HepG2 (cell line): ENCODE results near the gene CHST14. TPM values are rescaled to one million over a fixed set of nuclear protein-coding genes. Genes with fewer than 3 reads are reported as not detected.

Experiments
- ATAC-seq: fragments of 200-7000 bp; cut with Tn5 transposase; 3 replicates; pipeline ENCODE4 v1.9.1; 2020; ENCODE audit warnings: mild to moderate bottlenecking, moderate library complexity
- BruUV-seq: library from RNA; stranded (reverse); fragments of 400-500 nt; replicated peaks from 2 replicates; lab custom pipeline; 2021; lab: Mats Ljungman, UMichigan
- CTCF ChIA-PET: fragments of 300-600 bp; formaldehyde crosslinking; extraction: SDS; loops from one replicate; lab custom pipeline; 2021; ENCODE audit warnings: low total read pairs, inconsistent platforms, low intra/inter-chr PET ratio; lab: Yijun Ruan, JAX
- POLR2A ChIA-PET: fragments of 350-600 bp; sonication (Branson Sonifier 250); formaldehyde crosslinking; loops from one replicate; lab custom pipeline; 2020; ENCODE audit warnings: antibody characterized with exemption, inconsistent platforms; lab: Yijun Ruan, JAX
- DNase-seq: peaks from one replicate; pipeline ENCODE4 v3.0.0-alpha.2; 2015; ENCODE audit warnings: low spot score
- FAIRE-seq: peaks from 3 replicates; lab custom pipeline; 2011; peaks lifted over from hg19 to GRCh38; lab: Jason Lieb, UNC
- H2AFZ ChIP-seq: one replicate; pipeline ENCODE4 v1.6.1; 2011; ENCODE audit warnings: low read length, inconsistent platforms
- H3K27ac ChIP-seq: fragments of 300-600 bp; 3 replicates; pipeline ENCODE4 v1.8.0; 2011; ENCODE audit warnings: mixed run types, mild to moderate bottlenecking, mixed read lengths, low read length, inconsistent platforms; ENCODE audit not compliant: insufficient read depth; ENCODE audit errors: extremely low read length
- H3K27me3 ChIP-seq, 2 experiments: fragments of 200-600 bp in 1 of 2; 2 replicates in 1 of 2; 3 replicates in 1 of 2; pipeline versions ENCODE4 v1.6.0 to v1.8.0; 2011; ENCODE audit warnings: low read length in 2 of 2, mild to moderate bottlenecking in 2 of 2, moderate library complexity in 2 of 2, inconsistent platforms in 1 of 2; ENCODE audit not compliant: insufficient read depth in 2 of 2, control insufficient read depth in 1 of 2
- H3K36me3 ChIP-seq, 2 experiments: fragments of 200-600 bp in 1 of 2; replicated peaks in 1 of 2; 2 replicates in 1 of 2; 3 replicates in 1 of 2; pipeline versions ENCODE4 v1.5.1 to v1.8.0; 2011; ENCODE audit warnings: low read length in 2 of 2, inconsistent platforms in 1 of 2; ENCODE audit not compliant: insufficient read depth in 2 of 2, control insufficient read depth in 1 of 2
- H3K4me1 ChIP-seq: 2 replicates; pipeline ENCODE4 v1.5.1; 2012; ENCODE audit warnings: low read length, inconsistent platforms; ENCODE audit not compliant: insufficient read depth
- H3K4me2 ChIP-seq: 2 replicates; pipeline ENCODE4 v1.6.0; 2011; ENCODE audit warnings: low read depth, low read length, inconsistent platforms
- H3K4me3 ChIP-seq, 3 experiments: fragments of 200-600 bp in 1 of 3; sonication (generic), shearing (Covaris generic) in 1 of 3; replicated peaks in 1 of 3; 2 replicates each; pipeline ENCODE4 v1.5.1; 2011 to 2016; ENCODE audit warnings: low read length in 3 of 3, inconsistent platforms in 2 of 3, low read depth in 2 of 3, mild to moderate bottlenecking in 2 of 3, control low read depth in 1 of 3, mixed read lengths in 1 of 3; ENCODE audit not compliant: insufficient read depth in 1 of 3
- H3K79me2 ChIP-seq: one replicate; pipeline ENCODE4 v1.6.1; 2011; ENCODE audit warnings: low read length, inconsistent platforms; ENCODE audit not compliant: insufficient read depth
- H3K9ac ChIP-seq: 2 replicates; pipeline ENCODE4 v1.6.0; 2011; ENCODE audit warnings: mild to moderate bottlenecking, low read depth, low read length, inconsistent platforms; ENCODE audit not compliant: insufficient read depth
- H3K9me3 ChIP-seq: 2 replicates; pipeline ENCODE4 v1.5.1; 2012; ENCODE audit warnings: mild to moderate bottlenecking, low read length
- H4K20me1 ChIP-seq: 2 replicates; pipeline ENCODE4 v1.6.0; 2011; ENCODE audit warnings: inconsistent platforms, mild to moderate bottlenecking, low read length, moderate library complexity; ENCODE audit not compliant: insufficient read depth
- CBX2 ChIP-seq, 2 experiments: fragments of 200-600 bp in 1 of 2; sonication (generic); formaldehyde crosslinking in 1 of 2; IDR thresholded peaks; 2 replicates each; pipeline versions ENCODE4 v1.7.0 to v1.8.1; 2018 to 2022; ENCODE audit warnings: low read depth in 2 of 2, low read length in 1 of 2, mild to moderate bottlenecking in 1 of 2, missing genetic modification reagents in 1 of 2
- HNF1A ChIP-seq, 2 experiments: sonication (generic) in 1 of 2; formaldehyde crosslinking in 1 of 2; IDR thresholded peaks; 2 replicates each; pipeline versions ENCODE4 v1.4.0 to v1.6.1; 2016 to 2020; ENCODE audit warnings: borderline replicate concordance in 1 of 2, low read depth in 1 of 2, mild to moderate bottlenecking in 1 of 2, missing genetic modification reagents in 1 of 2
- MLX ChIP-seq: IDR thresholded peaks from 2 replicates; pipeline ENCODE4 v1.6.1; 2016
- SP5 ChIP-seq: IDR thresholded peaks from 2 replicates; pipeline ENCODE4 v1.6.1; 2016; ENCODE audit warnings: low read depth, borderline replicate concordance
- ZSCAN22 ChIP-seq: sonication (generic); formaldehyde crosslinking; IDR thresholded peaks from 2 replicates; pipeline ENCODE4 v1.4.0; 2020; ENCODE audit warnings: mild to moderate bottlenecking, missing genetic modification reagents
- WGBS: methylation state at CpG from one replicate; pipeline ENCODE4 v1.1.6; 2017; ENCODE audit warnings: low lambda C conversion rate; 5-methylcytosine and 5-hydroxymethylcytosine counted together
- in situ Hi-C: cut with HindIII; loops from 2 replicates; pipeline ENCODE4 v1.10.0; 2017; ENCODE audit warnings: low pct_unique_long_range_greater_than_20kb; ENCODE audit not compliant: extremely low pct_ligation_motif_present
- intact Hi-C: fragments of 100-400 bp; cut with micrococcal nuclease; formaldehyde crosslinking; loops from one replicate; pipeline ENCODE4 v1.10.0; 2022; ENCODE audit not compliant: unreplicated experiment
- polyA plus RNA-seq, 8 experiments: library from polyadenylated mRNA; depleted of rRNA in 3 of 8; stranded (reverse) in 7 of 8; unstranded in 1 of 8; fragments of >200 nt; fragmentation: Illumina TruSeq in 4 of 8; extraction: Trizol in 4 of 8; gene quantifications; 2 replicates each; pipeline versions ENCODE4 v1.2.1 to v1.2.3, GENCODE V29; 2011 to 2016; ENCODE audit warnings: low read depth in 4 of 8, missing spikeins in 1 of 8, mixed read lengths in 1 of 8; ENCODE audit not compliant: insufficient read depth in 1 of 8
- total RNA-seq, 5 experiments: library from RNA; depleted of rRNA; stranded (reverse); fragments of >200 nt; fragmentation: Illumina TruSeq; extraction: Trizol; gene quantifications; 2 replicates each; pipeline ENCODE4 v1.2.3, GENCODE V29; 2016; ENCODE audit warnings: low read depth in 1 of 5
- TF ChIP-seq, protein P1 (sequence below): sonication (generic); formaldehyde crosslinking; IDR thresholded peaks from 2 replicates; pipeline ENCODE4 v1.4.0; 2020; ENCODE audit warnings: missing genetic modification reagents, mild to moderate bottlenecking, borderline replicate concordance
- TF ChIP-seq, protein P2 (sequence below): IDR thresholded peaks from 2 replicates; pipeline ENCODE4 v1.6.1; 2018; ENCODE audit warnings: missing genetic modification reagents
- TF ChIP-seq, protein P3 (sequence below): sonication (generic); formaldehyde crosslinking; conservative IDR thresholded peaks from 2 replicates; pipeline ENCODE4 v1.4.0; 2020; ENCODE audit warnings: missing genetic modification reagents
- TF ChIP-seq, protein P4 (sequence below): sonication (generic); formaldehyde crosslinking; IDR thresholded peaks from 2 replicates; pipeline ENCODE4 v1.4.0; 2020; ENCODE audit warnings: mild to moderate bottlenecking, missing genetic modification reagents

Gene CHST14
- total and polyA plus RNA-seq, 2 of the 13 experiments (the other 11 are each of a cell fraction or from before 2014, with no cell fraction given): 8.9 to 12.4 TPM

DNA sequence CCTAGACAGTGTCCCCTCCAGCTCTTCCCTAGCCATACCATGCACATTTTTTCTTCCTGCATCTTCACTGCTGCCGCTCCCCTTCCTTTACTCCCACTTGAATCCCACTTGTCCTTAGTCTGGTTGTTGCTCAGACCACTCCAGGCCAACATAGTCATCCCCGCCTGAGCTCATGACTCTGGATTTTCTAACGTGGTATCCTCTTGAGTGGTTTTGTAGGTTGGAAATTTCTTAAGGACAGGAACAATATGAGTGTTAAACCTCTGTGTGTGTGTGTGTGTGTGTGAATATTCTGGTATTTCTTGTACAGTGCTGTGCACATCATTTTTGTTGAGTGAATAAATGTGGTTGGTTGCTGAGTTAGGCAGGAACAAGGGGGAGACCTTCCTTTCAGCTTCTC, 26.9 kb upstream of the CHST14 start (continued):
- TF ChIP-seq, protein P1, sequence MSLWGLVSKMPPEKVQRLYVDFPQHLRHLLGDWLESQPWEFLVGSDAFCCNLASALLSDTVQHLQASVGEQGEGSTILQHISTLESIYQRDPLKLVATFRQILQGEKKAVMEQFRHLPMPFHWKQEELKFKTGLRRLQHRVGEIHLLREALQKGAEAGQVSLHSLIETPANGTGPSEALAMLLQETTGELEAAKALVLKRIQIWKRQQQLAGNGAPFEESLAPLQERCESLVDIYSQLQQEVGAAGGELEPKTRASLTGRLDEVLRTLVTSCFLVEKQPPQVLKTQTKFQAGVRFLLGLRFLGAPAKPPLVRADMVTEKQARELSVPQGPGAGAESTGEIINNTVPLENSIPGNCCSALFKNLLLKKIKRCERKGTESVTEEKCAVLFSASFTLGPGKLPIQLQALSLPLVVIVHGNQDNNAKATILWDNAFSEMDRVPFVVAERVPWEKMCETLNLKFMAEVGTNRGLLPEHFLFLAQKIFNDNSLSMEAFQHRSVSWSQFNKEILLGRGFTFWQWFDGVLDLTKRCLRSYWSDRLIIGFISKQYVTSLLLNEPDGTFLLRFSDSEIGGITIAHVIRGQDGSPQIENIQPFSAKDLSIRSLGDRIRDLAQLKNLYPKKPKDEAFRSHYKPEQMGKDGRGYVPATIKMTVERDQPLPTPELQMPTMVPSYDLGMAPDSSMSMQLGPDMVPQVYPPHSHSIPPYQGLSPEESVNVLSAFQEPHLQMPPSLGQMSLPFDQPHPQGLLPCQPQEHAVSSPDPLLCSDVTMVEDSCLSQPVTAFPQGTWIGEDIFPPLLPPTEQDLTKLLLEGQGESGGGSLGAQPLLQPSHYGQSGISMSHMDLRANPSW (CRISPR knock-in tag): no peak

GRCh38 chr15:40444736-40445135, 26.0 kb upstream of the CHST14 start:
- ChIA-PET POLR2A (no interaction called here), CTCF (no interaction called here)
- ATAC-seq (no peak), DNase-seq (no peak), FAIRE-seq (no peak)
- peaks cover 44% of the 10 kb centered on the region for H3K4me1 ChIP-seq
- no peak overlapping the region for H2AFZ ChIP-seq
- H3K9me3 ChIP-seq: no peaks in the 10 kb centered on the region
- 97% methylated on average over 5 of the region's 5 CpGs for WGBS
- no peak overlapping the region for H3K27ac ChIP-seq
- no peak overlapping the region for H3K4me2 ChIP-seq
- H3K27me3 ChIP-seq: peaks cover 0 to 3% of the 10 kb centered on the region in 2 experiments; a peak in 2 of 5 replicates
- intact Hi-C loops: loop anchor here (5.0 kb wide), 1 partner anchor 63 kb away; no protein-coding TSS in a partner anchor
- TSS peak; percentile 32 for BruUV-seq
- no peak overlapping the region for H3K4me3 ChIP-seq
- H3K9ac ChIP-seq: no peak overlapping the region
- in situ Hi-C loops: loop anchor here (5.0 kb wide), 1 partner anchor 68 kb away; no protein-coding TSS in a partner anchor
- no peaks in the 10 kb centered on the region; a peak in 1 of 5 replicates for H3K36me3 ChIP-seq
- peaks cover 12% of the 10 kb centered on the region; the same call in 1 of the 2 replicates for H4K20me1 ChIP-seq
- peaks cover 58% of the 10 kb centered on the region for H3K79me2 ChIP-seq
- TF ChIP-seq MLX (CRISPR knock-in tag): no peak
- TF ChIP-seq, protein P2, sequence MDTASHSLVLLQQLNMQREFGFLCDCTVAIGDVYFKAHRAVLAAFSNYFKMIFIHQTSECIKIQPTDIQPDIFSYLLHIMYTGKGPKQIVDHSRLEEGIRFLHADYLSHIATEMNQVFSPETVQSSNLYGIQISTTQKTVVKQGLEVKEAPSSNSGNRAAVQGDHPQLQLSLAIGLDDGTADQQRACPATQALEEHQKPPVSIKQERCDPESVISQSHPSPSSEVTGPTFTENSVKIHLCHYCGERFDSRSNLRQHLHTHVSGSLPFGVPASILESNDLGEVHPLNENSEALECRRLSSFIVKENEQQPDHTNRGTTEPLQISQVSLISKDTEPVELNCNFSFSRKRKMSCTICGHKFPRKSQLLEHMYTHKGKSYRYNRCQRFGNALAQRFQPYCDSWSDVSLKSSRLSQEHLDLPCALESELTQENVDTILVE (CRISPR knock-in tag): no peak
- no peak for TF ChIP-seq CBX2 (IDR thresholded peaks at IDR 0.05; ENCODE audit: low read depth, low read length)
- TF ChIP-seq CBX2 (CRISPR knock-in tag; IDR thresholded peaks at IDR 0.05; ENCODE audit: low read depth): no peak
- TF ChIP-seq, protein P3, sequence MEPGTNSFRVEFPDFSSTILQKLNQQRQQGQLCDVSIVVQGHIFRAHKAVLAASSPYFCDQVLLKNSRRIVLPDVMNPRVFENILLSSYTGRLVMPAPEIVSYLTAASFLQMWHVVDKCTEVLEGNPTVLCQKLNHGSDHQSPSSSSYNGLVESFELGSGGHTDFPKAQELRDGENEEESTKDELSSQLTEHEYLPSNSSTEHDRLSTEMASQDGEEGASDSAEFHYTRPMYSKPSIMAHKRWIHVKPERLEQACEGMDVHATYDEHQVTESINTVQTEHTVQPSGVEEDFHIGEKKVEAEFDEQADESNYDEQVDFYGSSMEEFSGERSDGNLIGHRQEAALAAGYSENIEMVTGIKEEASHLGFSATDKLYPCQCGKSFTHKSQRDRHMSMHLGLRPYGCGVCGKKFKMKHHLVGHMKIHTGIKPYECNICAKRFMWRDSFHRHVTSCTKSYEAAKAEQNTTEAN (CRISPR knock-in tag): no peak
- no peak for TF ChIP-seq ZSCAN22
- TF ChIP-seq SP5 (CRISPR knock-in tag): no peak
- TF ChIP-seq HNF1A (IDR thresholded peaks at IDR 0.05; ENCODE audit: low read depth): no peak
- TF ChIP-seq HNF1A (CRISPR knock-in tag; IDR thresholded peaks at IDR 0.05; ENCODE audit: borderline replicate concordance): no peak
- TF ChIP-seq, protein P4, sequence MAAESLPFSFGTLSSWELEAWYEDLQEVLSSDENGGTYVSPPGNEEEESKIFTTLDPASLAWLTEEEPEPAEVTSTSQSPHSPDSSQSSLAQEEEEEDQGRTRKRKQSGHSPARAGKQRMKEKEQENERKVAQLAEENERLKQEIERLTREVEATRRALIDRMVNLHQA (CRISPR knock-in tag): no peak
